GM11168 (cell line): ENCODE data around the gene ARHGAP23.
"Not testable (repeated sequence)": the region's sequence is repeated elsewhere in the genome, so short reads cannot be mapped to it uniquely, and the experiment has no call there.

Source experiments
- in situ Hi-C: fragments of 300-500 bp; cut with MboI; formaldehyde crosslinking; loops from one replicate; pipeline ENCODE4 v1.12.0; 2022; ENCODE audit warnings: low sequenced_read_pairs; ENCODE audit not compliant: unreplicated experiment

Gene ARHGAP23

DNA sequence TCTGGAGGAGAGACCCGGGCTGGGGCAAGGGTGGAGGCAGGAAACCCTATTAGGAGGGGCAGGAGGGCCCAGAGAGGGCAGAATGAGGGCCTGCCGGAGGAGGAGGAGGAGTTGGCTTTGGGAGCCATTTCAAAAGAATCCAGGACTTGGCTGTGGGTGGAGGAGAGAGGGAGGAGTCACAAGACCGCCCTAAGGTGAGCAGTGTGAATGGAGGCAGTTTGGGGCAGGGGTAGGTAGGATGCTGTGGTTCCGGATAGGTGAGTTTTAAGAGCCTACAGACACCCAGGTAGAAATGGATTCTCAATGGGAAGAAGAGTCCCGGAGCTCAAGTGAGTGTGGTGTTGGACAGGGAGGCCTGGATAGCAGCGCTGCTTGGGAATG, 80.3 kb downstream of the ARHGAP23 start:
- in situ Hi-C loops: no loop called here

DNA sequence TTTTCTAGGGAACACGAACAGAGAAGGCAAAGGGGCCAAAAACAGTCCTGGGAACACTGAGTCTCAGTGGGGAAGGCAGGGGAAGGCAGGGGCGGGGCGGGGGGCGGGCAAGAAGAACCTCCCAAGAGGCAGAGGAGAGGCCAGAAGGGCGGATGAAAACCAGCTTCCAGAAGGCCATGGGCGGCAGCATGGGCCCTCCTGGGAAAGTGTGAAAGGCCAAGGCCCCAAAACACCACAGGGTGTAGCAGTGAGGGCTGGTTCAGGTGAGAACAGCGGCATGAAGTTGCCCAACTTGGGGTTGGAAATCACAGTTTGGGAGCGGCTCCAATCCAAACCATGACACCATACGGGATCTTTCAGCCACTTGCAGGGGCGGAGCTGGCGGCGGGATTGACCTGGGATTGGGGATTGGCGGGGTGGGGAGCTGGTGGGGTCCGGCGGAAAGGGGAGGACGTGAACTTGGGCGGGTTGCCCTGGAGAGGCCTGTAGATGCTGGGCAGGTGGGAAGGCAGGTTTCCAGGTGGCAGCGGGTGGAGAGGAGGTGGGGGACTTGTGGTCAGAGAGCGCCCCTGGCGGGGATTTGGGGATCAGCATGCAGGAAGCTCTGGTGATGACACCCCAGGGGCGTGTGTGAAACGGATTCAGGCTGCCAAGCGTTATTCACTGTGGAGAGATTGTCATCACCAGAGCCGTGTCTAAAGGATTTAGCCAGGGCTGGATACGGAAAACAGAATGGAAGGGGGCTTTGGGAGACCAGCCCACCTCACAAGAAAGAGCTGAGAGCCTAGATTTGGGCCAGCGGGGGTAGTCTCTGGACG, 80.9 kb downstream of the ARHGAP23 start:
- in situ Hi-C loops: no loop called here

DNA sequence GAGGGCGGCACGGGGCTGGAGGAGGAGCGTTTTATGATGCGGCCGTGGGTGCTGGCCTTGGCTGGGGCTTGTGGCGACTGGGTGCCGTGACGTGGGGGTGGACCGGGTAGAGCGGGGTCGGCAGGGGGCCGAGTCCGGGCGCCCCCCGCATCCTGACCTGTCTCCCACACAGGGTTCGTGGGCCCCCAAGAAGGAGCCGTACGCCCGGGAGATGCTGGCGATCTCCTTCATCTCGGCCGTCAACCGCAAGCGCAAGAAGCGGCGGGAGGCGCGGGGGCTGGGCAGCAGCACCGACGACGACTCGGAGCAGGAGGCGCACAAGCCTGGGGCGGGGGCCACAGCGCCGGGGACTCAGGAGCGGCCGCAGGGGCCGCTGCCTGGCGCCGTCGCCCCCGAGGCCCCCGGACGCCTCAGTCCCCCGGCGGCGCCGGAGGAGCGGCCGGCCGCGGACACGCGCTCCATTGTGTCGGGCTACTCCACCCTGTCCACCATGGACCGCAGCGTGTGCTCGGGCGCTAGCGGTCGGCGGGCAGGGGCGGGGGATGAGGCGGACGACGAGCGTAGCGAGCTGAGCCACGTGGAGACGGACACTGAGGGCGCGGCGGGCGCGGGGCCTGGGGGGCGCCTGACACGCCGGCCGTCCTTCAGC, 81.6 kb downstream of the ARHGAP23 start:
- in situ Hi-C loops: no loop called here

DNA sequence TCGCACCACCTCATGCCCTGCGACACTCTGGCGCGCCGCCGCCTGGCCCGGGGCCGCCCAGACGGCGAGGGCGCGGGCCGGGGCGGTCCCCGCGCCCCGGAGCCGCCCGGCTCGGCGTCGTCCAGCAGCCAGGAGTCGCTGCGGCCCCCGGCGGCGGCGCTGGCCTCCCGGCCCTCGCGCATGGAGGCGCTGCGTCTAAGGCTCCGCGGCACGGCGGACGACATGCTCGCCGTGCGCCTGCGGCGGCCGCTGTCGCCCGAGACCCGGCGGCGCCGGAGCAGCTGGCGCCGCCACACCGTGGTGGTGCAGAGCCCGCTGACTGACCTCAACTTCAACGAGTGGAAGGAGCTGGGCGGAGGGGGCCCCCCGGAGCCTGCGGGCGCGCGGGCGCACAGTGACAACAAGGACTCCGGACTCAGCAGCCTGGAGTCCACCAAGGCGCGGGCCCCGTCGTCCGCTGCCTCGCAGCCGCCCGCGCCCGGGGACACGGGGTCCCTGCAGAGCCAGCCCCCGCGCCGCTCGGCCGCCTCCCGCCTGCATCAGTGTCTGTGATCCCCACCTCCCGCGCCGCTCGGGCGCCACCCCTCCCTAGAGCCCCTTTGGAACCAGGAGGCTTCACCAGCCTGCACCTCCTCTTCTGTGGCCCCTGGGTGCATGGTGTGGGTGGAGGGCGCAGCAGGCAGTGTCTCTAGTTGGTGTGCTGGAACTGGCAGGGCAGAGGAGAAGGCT, 82.3 kb downstream of the ARHGAP23 start:
- in situ Hi-C loops: no loop called here

DNA sequence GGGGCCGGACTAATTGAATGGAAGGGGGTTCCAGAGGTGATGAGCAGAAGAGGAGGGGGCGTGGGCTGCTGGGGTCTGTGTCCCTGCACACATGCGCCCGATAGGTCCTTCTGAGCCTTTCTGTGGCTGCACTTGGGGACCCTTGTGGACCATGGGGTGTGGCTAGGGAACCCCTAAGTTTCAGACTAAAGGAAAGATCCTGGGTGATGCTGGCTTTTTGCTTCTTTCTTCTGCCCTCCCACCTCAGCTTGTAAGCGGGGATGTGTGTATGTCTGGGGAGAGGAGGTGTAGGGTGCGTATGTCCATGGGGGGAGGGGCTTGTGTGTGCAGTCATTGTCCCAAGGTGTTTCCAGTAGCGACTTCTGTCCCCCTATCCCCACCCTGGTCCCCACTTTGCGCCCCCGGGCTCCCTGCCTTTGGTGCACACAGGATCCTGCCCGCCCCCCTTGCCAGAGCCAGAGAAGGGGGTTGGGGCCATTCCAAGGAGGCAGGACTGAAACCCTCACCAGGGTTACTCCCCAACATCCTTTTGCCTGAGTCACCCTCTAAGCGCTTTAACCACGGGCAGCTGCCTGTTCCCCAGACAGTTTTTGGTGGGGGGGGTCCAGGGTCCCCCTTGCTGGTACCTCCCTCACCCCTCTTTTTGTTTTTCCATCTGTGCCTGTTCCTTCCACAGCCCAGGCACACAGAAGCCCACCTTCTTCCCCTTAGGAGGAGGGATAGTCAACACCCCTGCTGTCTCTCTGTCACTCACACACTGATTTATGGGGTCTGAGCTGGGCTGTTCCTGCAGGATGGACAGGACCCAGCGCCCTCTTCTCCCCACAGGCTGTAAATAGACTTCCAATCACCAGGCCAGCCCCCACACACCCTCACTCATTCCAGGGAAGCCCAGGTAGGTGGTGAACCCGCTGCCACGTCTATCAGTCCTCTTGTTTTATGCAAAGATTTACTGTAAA, 83.2 kb downstream of the ARHGAP23 start:
- in situ Hi-C loops: no loop called here

DNA sequence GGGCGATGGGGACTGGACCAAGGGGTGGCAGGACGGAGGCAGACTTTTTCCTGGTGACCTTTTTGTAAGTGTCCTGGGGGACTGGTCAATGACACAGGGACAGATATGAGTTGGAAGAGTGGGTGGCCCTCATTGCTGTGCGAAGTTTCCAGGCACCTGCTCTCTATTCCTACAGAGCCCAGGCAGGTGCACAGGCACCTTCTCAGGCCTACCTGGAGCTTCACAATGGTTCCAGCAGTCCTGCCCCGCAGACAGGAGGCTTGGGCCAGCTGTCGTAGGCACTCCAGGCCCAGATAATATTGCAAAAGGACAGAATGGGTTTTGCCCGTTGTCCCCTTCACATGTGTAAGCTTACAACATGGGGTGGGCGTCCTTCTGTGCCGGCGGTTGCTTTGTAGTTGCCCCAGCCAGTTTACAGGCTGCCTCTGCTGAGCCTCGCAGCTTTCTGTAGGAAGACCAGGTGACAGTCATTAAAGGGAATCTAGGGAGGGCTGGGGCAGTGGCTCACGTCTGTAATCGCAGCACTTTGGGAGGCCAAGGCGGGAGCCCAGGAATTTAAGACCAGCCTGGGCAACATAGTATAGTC, 84.3 kb downstream of the ARHGAP23 start:
- in situ Hi-C loops: no loop called here

DNA sequence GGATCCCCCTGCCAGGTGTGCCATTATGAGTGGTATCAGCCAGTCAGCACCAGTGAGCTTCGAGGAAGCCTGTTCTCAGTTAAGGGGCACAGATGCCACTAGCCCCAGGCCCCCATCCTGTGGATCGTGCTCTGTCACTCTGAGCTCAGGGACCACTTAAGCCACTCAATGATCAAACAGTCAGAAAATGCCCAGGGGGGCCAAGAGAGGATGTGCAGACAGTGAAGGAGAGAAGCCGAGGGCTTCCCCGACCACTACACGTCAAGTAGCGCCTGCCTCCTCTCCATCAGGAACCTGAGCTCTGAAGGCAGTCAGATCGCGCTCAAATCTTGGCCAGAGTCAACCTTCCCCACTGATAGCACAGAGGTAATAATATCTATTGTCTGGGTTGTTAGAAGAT, 98.3 kb downstream of the ARHGAP23 start:
- in situ Hi-C loops: not testable (repeated sequence)

DNA sequence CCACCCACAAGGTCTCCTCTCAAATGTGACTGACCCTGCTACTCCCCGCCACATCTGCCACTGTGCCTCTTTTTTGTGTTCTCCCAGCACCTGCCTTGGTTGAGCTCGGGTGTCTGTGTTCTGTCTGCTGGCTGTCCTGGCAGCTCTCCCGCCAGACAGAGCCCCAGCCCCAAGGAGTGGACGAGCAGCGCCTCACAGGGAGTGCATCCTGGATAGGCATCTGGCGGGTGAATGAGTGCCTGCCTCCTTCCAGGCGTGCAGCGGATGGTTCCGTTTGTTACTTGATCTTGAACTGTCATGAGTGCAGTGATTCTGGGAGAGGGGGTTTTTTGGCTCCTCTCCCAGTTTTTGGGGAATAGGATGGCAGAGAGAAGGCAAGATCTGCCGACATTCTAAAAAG, 99.9 kb downstream of the ARHGAP23 start:
- in situ Hi-C loops: not testable (repeated sequence)

DNA sequence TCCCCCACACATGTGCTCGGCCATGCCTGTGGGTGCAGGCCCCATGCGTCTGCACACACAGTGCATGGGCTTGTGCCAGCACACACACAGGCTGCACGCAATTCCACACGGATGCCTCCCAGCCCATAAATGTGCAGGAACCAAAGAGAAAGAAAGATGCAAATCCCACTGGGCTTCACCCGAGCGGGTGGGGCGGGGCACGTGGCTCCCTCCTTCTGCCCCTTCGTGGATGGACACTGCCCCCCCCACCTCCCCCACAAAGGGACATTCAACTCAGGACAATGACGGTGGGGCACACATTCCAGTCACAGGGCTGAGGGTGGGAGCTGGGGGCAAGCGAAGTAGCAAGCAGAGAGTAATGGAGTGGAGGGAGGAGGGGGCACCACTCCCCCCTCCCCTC, 102.6 kb downstream of the ARHGAP23 start:
- in situ Hi-C loops: not testable (repeated sequence)

DNA sequence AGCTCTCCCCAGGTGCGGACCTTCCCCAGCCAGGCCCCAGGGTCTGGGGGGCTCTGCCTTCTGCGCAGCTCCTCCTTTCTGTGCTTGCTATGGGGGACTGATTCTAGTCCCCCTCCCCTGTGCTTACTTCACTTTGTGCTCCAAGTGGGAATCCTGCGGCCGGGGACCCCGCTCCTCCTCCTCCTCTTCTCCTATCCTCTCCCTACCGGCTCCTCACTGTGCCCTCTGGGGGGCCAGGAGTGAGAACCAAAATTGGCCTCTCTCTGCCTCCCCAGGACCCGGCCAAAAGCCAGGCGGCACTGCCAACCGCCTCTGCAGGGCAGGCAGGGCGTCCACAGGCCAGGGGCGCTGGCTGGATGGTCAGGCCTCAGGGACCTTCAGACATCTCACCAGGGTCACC, 103.5 kb downstream of the ARHGAP23 start:
- in situ Hi-C loops: not testable (repeated sequence)

DNA sequence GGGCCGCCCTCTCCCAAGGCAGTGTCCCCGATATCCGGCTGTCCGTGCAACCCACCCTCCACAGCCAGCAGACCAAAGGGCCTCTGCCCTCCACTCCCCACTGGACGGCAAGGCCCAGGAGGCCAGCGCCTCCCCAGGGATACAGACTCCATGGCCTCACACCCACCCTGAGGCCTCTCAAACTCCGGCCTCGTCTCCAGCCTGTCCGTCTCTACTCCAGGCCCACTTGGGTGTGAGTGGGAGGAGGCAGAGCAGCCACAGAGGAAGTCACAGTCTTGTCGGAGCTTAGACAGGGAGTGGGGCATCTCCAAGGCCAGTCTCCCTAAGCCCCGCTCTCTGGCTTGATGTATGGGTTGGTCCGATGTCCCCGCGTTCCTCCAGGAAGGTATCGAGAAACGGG, 104.2 kb downstream of the ARHGAP23 start:
- in situ Hi-C loops: no loop called here

DNA sequence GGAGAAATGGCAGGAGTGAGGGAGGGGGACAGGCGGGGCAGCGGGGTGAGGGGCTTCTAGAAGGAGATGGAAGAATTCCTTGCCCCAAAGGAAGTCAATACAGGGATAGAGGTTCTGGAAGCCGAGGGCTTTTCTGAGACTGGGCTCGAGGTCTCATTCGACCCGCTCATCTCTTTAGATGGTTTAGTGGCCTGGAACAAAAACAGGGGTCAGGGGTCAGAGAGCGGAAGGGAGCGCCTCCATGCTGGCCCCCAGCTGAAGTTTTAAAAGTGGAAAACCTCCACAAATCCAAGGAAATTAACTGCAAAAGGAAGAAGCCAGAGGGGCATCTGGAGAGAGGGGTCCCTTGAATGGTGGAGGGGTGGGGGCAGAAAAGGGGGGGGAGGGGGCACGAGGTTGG, 105.0 kb downstream of the ARHGAP23 start:
- in situ Hi-C loops: no loop called here

DNA sequence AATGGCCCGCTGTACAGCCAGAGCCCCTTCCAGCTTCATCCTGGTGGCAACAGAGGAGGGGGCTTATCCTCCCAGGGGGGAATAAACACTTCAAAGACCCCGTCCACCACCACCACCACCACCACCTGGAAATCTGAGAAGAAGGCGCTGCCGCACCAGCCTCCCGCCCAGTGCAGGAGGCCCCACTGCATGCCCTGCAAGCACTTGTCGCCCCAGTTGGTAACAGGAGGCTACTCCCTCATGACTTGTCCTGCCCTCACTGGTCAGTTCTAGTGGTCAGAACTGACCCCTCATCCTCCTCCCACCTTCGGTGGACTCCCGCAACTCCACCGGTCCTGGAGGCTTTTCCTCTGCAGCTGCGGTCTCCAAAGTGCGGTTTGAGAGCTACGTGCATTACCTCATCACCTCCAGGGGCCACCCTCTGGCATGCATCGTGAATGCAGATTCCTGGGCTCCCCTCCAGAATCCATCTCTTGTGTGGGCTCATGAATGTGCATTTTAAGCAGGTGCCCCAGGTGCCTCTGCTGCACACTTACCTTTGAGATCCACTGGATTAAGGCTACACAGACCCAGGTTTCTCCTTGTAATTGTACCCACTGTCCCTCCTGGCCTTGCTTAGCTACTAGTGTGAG, 105.7 kb downstream of the ARHGAP23 start:
- in situ Hi-C loops: no loop called here

DNA sequence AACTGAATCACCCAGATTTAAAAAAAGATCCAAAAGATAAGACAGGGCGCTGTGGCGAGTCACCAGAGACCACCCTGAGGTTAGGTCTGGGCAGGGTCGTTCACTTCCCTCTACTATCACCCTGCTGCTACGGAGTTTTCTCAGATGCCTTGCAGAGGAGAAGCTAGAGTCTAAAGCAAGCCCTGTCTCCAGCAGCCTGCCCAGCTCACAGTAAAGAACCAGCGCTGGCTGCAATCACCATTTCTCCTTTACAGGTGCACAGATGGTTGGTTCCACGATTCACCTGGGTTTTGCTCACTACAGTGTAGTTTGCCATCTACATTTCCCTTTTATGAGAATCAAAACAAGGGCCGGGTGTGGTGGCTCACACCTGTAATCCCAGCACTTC, 106.2 kb downstream of the ARHGAP23 start:
- in situ Hi-C loops: no loop called here

DNA sequence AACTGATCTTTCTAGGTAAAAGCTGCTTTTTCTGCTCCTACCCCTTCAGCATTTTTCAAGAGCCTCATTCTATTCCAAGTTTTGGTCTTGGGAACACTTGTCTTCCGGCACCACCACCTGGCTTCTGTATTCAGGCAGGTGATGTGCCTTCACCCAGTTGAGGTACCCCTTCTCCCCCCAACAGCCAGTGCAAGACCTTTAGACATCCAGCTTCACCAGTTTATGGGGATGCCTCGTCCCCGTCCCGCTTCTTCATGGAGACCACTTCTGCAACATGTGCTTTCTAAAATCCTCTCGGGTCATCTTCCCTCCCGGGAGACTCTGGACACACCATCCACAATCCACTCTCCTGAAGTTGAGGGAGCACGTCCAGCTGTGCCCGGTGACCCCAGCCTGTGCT, 107.6 kb downstream of the ARHGAP23 start:
- in situ Hi-C loops: no loop called here

DNA sequence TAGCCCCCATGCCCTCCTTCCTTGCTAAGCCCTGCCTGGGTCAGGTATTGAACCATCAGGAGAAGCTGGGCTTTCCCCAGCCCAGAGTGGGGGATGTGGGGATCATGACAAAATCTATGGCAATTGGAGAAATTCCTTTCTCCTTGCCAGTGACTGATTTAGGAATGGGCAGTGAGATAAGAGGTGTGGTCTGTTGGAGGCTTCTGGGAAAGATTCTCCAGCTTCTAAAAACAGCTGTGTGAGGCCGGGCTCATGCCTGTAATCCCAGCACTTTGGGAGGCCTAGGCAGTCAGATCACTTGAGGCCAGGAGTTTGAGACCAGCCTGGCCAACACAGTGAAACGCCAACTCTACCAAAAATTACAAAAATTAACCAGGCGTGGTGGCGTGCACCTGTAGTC, 108.4 kb downstream of the ARHGAP23 start:
- in situ Hi-C loops: no loop called here

DNA sequence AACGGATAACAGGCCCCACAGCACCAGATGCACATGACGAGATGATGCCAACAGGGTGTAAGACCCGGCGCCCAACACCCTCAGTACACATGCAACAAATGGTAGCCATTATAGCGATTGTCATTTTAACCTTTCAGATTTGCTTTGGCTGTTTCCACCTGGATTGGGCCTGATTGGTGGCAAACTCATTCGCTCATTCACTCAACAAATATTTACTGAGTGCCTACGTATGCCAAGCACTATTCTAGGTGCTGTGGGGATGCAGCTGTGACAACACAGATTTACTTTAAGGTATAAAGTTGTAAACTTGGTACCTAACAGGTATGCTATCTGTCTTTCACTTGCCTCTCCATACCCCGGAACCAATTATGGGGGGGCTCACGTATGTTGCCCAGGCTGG, 110.6 kb downstream of the ARHGAP23 start:
- in situ Hi-C loops: no loop called here

DNA sequence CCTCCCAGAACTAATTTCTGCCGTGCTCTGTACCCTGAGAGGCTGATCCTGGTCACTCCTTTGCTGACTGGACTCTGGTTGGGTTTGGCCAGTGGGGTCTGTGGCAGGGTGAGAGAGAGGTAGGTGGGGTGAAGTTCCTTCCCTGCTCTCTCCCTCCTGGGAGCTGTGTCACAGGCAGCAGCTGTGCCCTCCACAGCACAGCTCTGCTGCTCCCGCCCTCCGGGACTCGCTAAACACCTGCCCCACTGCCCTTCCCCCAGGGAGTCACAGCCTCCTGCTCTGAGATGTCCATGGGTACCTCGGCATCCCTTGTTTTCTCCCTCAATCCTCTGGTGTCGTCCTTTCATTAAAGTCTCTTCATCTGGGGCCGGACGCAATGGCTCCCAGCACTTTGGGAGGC, 111.1 kb downstream of the ARHGAP23 start:
- in situ Hi-C loops: no loop called here

DNA sequence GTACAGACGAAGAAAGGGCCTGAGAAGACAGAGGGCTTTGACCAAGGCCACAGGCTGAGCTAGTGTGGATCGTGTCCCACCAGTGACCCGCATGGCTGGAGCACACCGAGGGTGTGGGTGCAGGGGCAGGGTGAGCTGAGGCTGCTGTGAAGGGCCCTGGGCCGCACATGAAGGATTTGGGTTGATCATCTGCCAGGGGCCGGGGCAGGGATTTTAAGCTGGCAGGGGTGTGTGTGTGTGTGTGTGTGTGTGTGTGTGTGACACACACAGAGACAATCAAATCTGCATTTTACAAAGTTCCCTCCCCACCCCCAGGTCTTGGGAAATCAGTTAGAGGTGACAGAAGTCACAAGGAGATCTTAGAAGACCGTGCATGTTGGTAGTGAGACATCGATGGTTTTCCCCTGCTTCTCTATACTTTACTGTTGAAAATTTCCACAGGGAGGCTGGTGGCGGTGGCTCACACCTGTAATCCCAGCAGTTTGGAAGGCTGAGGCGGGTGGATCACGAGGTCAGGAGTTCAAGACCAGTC, 112.3 kb downstream of the ARHGAP23 start:
- in situ Hi-C loops: no loop called here
